Islet precursor cell (in vitro differentiated cells): ENCODE measurements around the gene PRG2.
"Not testable (repeated sequence)": the region's sequence is repeated elsewhere in the genome, so short reads cannot be mapped to it uniquely, and the experiment has no call there.

Source experiments
- DNase-seq: peaks from one replicate; pipeline ENCODE4 v3.0.0-alpha.2; 2018

Gene PRG2

GRCh38 chr11:57363131-57364080 is 27.0 kb downstream of the PRG2 start:
- DNase-seq, result no peak

- DNase-seq, result no peak
Measured at GRCh38 chr11:57361926-57362325, 28.5 kb downstream of the PRG2 start.

GRCh38 chr11:57361420-57361819 is 29.0 kb downstream of the PRG2 start:
- not testable (repeated sequence) for DNase-seq

GRCh38 chr11:57360991-57361390 is 29.5 kb downstream of the PRG2 start:
- DNase-seq, result no peak

- no peak for DNase-seq
Measured at GRCh38 chr11:57359896-57360690, 30.4 kb downstream of the PRG2 start.

- DNase-seq, result no peak
Measured at GRCh38 chr11:57359396-57359795, 31.1 kb downstream of the PRG2 start.

- no peak for DNase-seq
Measured at GRCh38 chr11:57358991-57359390, 31.5 kb downstream of the PRG2 start.

- no peak for DNase-seq
Measured at GRCh38 chr11:57358543-57358961, 31.9 kb downstream of the PRG2 start.

- no peak for DNase-seq
Measured at GRCh38 chr11:57357856-57358255, 32.6 kb downstream of the PRG2 start.

GRCh38 chr11:57357310-57357709 is 33.1 kb downstream of the PRG2 start:
- DNase-seq, result no peak

- DNase-seq, result no peak
Measured at GRCh38 chr11:57356268-57356667, 34.2 kb downstream of the PRG2 start.

- DNase-seq, result no peak
Measured at GRCh38 chr11:57354699-57355098, 35.8 kb downstream of the PRG2 start.

- DNase-seq, result no peak
Measured at GRCh38 chr11:57353852-57354251, 36.6 kb downstream of the PRG2 start.

- no peak for DNase-seq
Measured at GRCh38 chr11:57353446-57353845, 37.0 kb downstream of the PRG2 start.

GRCh38 chr11:57353036-57353435 is 37.4 kb downstream of the PRG2 start:
- DNase-seq, result no peak

GRCh38 chr11:57349491-57350274 is 40.8 kb downstream of the PRG2 start:
- DNase-seq, result peak; percentile 82

- DNase-seq, result no peak
Measured at GRCh38 chr11:57348636-57349313, 41.7 kb downstream of the PRG2 start.

- DNase-seq, result no peak
Measured at GRCh38 chr11:57348052-57348451, 42.4 kb downstream of the PRG2 start.

- DNase-seq, result no peak
Measured at GRCh38 chr11:57347336-57347735, 43.1 kb downstream of the PRG2 start.

- peak; percentile 80 for DNase-seq
Measured at GRCh38 chr11:57345555-57346211, 44.8 kb downstream of the PRG2 start.

GRCh38 chr11:57344826-57345225 is 45.6 kb downstream of the PRG2 start:
- no peak for DNase-seq

GRCh38 chr11:57343825-57344224 is 46.6 kb downstream of the PRG2 start:
- DNase-seq, result peak; percentile 63
